ENCODE results near the gene LRRC15. TPM values are rescaled to one million over a fixed set of nuclear protein-coding genes. Genes with fewer than 3 reads are reported as not detected.

Gene LRRC15
- total RNA-seq, 4 donors from 2014 or later: 0.14 to 0.32 TPM; not detected in 2

DNA sequence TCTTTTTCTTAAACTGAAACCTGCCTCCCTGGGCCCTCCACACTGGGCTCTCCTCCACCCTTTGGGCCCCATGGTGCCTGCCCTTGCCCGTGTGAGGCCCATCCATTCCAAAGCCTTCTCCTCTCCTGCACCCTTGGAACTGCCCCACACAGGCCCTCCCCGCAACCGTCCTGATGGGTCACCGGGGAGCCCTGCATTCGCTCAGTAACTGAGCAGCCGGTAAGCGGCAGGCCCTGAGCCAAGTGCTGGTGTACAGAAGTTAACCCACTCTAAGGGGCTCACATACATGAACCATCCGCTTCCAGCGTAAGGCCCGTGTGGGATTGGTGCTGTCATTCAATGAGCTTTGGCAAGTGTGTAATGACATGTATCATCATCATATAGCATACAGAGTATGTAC, 5.4 kb upstream of the LRRC15 start:
- Histone ChIP-seq H3K27me3 (peaks cover 4% of the 10 kb centered on the region), H3K36me3 (no peaks in the 10 kb centered on the region), H3K4me3 (no peak overlapping the region), H3K27ac (no peak overlapping the region), H3K9me3 (no peaks in the 10 kb centered on the region), H3K4me1 (no peaks in the 10 kb centered on the region)
- 73 to 76% methylated on average over 3 to 10 of the region's 10 CpGs for WGBS, 2 donors (ENCODE audit: low coverage in 1 of 2)
- intact Hi-C loops (cut with DNase I; ENCODE audit: low total_unique reads) (no loop called here), in situ Hi-C loops (cut with MboI; ENCODE audit: low pct_ligation_motif_present in 1 of 4, low pct_unique_long_range_greater_than_20kb in 1 of 4, low sequenced_read_pairs in 3 of 4) (no loop called here)
- DNase-seq: no peak
- TF ChIP-seq POLR2AphosphoS5 (IDR thresholded peaks at IDR 0.05) (no peak), POLR2A (IDR thresholded peaks at IDR 0.05) (no peak), EP300 (IDR thresholded peaks at IDR 0.05; ENCODE audit: low read depth) (no peak)
- TF ChIP-seq, protein P1, sequence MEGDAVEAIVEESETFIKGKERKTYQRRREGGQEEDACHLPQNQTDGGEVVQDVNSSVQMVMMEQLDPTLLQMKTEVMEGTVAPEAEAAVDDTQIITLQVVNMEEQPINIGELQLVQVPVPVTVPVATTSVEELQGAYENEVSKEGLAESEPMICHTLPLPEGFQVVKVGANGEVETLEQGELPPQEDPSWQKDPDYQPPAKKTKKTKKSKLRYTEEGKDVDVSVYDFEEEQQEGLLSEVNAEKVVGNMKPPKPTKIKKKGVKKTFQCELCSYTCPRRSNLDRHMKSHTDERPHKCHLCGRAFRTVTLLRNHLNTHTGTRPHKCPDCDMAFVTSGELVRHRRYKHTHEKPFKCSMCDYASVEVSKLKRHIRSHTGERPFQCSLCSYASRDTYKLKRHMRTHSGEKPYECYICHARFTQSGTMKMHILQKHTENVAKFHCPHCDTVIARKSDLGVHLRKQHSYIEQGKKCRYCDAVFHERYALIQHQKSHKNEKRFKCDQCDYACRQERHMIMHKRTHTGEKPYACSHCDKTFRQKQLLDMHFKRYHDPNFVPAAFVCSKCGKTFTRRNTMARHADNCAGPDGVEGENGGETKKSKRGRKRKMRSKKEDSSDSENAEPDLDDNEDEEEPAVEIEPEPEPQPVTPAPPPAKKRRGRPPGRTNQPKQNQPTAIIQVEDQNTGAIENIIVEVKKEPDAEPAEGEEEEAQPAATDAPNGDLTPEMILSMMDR (IDR thresholded peaks at IDR 0.05): no peak

DNA sequence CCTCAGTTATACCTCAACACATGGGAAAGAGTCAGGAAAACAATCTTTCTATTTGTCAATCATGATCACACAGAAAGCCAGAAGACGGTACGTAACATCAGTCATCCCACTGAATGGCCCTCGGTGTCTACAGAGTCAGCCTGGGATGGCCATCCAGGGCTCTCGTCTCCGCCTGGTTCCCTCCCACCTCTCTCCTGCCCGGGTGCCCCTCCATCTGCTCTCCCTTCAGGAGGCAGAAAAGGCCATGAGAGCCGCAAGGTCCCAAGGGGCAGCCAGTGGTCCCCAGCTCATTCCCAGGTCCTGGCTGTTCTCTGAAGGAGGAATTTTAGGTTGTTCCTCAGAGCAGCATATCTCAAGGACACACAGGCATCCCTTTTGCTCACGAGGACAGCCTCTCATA, 4.4 kb upstream of the LRRC15 start:
- Histone ChIP-seq H3K27ac (no peak overlapping the region), H3K36me3 (no peaks in the 10 kb centered on the region), H3K4me1 (peaks cover 0 to 2% (median 0%) of the 10 kb centered on the region in 4 donors), H3K27me3 (peaks cover 15% of the 10 kb centered on the region), H3K4me3 (no peak overlapping the region), H3K9me3 (no peaks in the 10 kb centered on the region)
- TF ChIP-seq, protein P1 (IDR thresholded peaks at IDR 0.05): no peak
- TF ChIP-seq POLR2AphosphoS5 (IDR thresholded peaks at IDR 0.05): no peak
- no peak for TF ChIP-seq EP300 (IDR thresholded peaks at IDR 0.05; ENCODE audit: low read depth)
- no peak for TF ChIP-seq POLR2A (IDR thresholded peaks at IDR 0.05)
- intact Hi-C loops (cut with DNase I; ENCODE audit: low total_unique reads) (no loop called here), in situ Hi-C loops (cut with MboI; ENCODE audit: low pct_ligation_motif_present in 1 of 4, low pct_unique_long_range_greater_than_20kb in 1 of 4, low sequenced_read_pairs in 3 of 4) (no loop called here)
- DNase-seq: no peak
- 77 to 92% methylated on average over 4 to 8 of the region's 8 CpGs for WGBS, 2 donors (ENCODE audit: low coverage in 1 of 2)

DNA sequence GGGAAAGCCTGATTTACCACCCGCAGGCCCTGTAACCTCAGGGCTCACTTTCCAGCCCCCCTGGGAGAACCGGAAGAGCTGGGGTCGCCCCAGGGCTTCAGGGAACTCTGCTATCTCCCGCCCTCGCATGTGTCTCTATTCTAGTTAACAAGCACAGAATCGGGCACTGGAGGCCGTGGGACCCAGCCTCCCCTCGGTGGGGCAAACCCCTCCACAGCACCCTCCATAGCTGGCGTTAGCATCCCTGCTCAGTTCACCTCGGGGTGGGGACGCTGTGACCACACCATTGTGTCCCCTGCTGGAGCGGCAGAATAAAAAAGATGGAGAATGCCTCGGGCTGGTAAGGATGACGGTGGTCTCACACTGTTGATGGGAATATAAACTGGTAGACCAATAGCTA, 3.5 kb upstream of the LRRC15 start:
- Histone ChIP-seq H3K27ac (no peak overlapping the region), H3K4me3 (no peak overlapping the region), H3K9me3 (no peaks in the 10 kb centered on the region), H3K36me3 (no peaks in the 10 kb centered on the region), H3K4me1 (peaks cover 0 to 2% (median 0%) of the 10 kb centered on the region in 4 donors), H3K27me3 (peaks cover 17% of the 10 kb centered on the region)
- intact Hi-C loops (cut with DNase I; ENCODE audit: low total_unique reads) (no loop called here), in situ Hi-C loops (cut with MboI; ENCODE audit: low pct_ligation_motif_present in 1 of 4, low pct_unique_long_range_greater_than_20kb in 1 of 4, low sequenced_read_pairs in 3 of 4) (no loop called here)
- WGBS, 2 donors (ENCODE audit: low coverage in 1 of 2): 84 to 100% methylated on average over 5 to 13 of the region's 14 CpGs
- TF ChIP-seq POLR2A (IDR thresholded peaks at IDR 0.05): no peak
- TF ChIP-seq POLR2AphosphoS5 (IDR thresholded peaks at IDR 0.05): no peak
- TF ChIP-seq, protein P1 (IDR thresholded peaks at IDR 0.05): no peak
- TF ChIP-seq EP300 (IDR thresholded peaks at IDR 0.05; ENCODE audit: low read depth): no peak
- no peak for DNase-seq

DNA sequence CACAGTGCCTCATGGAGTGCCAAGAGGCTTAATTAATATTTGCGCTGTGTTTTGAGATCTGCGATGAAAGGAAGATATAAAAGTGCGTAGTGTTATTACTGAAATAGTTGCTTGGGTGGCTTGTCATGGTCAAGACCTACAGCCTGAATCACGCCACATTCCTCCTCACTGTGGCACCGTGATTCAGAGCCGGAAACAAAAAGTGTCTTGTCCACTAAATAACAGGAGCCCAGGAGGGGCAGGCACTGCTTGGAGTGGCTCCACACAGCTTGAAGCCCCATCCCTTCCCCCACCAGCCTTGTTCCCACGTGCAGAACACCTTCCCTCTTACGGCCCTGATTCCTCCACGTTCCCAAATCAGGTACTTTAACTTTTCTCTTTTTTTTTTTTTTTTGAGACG, 1.2 kb upstream of the LRRC15 start:
- H3K4me3 ChIP-seq: no peak overlapping the region
- no peak for DNase-seq
- intact Hi-C loops (cut with DNase I; ENCODE audit: low total_unique reads): no loop called here
- 73 to 100% methylated on average over 6 to 10 of the region's 10 CpGs for WGBS, 2 donors (ENCODE audit: low coverage in 1 of 2)
- H3K9me3 ChIP-seq: no peaks in the 10 kb centered on the region
- no peak overlapping the region for H3K27ac ChIP-seq
- in situ Hi-C loops (cut with MboI; ENCODE audit: low pct_ligation_motif_present in 1 of 4, low pct_unique_long_range_greater_than_20kb in 1 of 4, low sequenced_read_pairs in 3 of 4): no loop called here
- TF ChIP-seq POLR2A (IDR thresholded peaks at IDR 0.05) (no peak), POLR2AphosphoS5 (IDR thresholded peaks at IDR 0.05) (no peak), EP300 (IDR thresholded peaks at IDR 0.05; ENCODE audit: low read depth) (no peak)
- TF ChIP-seq, protein P1 (IDR thresholded peaks at IDR 0.05): no peak
- no peaks in the 10 kb centered on the region for H3K36me3 ChIP-seq
- peaks cover 0 to 2% (median 0%) of the 10 kb centered on the region in 4 donors for H3K4me1 ChIP-seq
- peaks cover 17% of the 10 kb centered on the region for H3K27me3 ChIP-seq

Measured in transverse colon (tissue), 4 donors.